NOMO-1 (cell line): ENCODE data around the gene KLHL17.
"Not testable (repeated sequence)": the region's sequence is repeated elsewhere in the genome, so short reads cannot be mapped to it uniquely, and the experiment has no call there.

Source experiments
- DNase-seq, 2 experiments: peaks; one replicate each; lab custom pipeline; 2025; ENCODE audit not compliant: unreplicated experiment in 2 of 2; lab: John Stamatoyannopoulos, UW

The KLHL17 gene

DNA sequence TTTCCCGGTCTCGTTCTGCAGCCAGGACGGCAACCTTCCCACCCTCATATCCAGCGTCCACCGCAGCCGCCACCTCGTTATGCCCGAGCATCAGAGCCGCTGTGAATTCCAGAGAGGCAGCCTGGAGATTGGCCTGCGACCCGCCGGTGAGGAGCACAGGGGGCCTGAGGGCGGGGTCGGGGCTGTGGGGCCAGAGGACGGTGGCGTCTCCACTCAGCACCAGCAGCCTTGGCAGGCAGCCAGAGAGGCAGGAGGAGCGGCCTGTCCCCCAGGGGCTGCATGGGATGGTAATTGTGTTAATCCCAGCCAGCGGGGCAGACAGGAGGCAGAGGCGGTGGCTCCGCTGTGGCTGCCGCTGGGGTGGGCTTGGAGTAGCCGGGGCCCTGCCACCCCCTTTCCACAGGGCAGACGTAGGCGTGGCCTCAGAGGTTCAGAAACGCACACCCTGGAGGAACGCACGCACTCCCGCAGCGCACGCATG, 24.6 kb upstream of the KLHL17 start:
- DNase-seq: no peak

DNA sequence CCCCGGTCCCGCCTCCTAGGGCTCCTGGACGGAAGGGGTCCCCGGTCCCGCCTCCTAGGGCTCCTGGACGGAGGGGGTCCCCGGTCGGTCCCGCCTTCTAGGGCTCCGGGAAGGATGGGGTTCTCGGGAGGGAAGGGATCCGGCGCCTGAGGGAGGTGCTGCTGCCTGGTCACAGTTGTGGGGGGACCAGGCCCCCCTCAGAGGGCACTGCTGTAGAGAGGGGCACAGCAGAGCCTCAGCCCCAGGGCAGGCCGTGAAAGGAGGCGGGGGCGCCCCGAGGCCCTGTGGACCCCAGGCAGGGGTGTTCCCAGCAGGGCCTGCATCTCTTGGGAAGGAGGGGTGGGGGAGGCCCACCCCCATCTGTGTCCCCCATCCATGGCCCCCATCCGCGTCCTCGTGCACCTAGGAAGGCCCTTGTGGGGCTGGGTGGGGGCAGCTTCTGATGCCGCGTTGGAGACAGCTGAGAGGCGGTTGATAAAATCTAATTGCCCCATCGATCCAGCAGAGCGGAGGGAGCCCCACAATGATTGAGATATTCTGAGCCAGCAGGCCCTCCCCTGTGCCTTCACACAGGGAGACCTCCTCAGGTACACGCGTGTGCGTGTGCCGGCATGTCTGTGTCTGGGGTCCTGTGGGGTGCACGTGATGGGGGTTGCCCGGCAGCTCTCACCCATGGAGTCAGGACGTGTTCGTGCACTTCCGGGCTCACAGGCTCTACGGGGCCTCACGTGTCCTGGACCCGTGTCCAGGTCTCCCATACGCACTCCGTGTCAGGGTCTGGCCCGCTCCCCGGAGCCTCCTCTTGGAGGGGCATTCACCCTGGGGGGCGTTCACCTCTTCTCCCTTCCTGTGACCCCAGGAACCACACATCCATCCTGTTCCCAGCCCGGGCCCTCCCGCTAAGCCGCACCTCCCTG, 23.8 kb upstream of the KLHL17 start:
- no peak for DNase-seq

DNA sequence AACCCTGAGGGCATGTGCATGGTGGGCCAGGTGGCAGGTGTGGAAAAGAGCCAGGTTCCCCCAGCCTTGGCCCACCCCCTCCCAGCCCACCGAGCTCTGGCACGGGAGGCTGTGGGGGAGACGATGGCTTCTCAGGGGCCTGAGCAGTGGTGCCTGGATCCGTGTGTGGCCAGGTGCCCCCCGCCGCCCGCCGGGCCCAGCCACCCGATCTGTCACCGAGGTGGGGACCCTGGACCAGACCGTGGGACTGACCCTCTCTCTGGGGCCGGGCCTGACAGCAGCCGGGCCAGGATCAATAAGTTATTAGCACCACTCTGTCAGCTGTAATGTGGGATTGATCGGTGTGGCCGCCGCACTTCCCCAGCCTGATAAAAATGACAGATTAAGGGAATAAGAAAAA, 22.9 kb upstream of the KLHL17 start:
- DNase-seq: no peak

DNA sequence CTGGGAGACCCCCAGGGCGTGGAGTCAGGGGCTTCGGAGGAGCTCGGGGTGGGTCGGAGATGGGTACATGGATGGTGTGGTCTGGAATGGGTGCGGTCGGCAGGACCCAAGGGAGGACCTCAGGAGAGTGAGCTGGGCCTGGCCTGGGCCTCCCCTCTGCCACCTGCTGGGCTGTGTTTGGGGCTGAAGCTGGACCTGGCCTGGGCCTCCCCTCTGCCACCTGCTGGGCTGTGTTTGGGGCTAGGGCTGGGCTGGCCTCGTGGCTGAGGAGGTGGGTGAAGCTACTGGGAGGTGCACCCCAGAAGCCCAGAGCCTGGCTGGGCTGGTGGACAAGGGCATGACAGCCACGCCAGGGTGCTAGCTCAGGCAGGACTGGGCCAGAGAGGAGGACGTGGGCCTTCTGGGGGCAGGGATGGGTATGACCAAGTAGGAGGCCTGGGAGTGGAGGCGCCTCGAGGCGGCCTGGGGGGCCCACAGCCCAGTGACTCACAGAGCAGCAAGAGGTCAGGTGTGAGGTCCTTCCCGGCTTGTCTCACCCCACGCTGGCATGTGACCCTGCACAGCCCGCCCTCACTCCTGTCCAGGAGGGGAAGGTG, 22.2 kb upstream of the KLHL17 start:
- peak in 1 of 2 experiments; percentile 35 for DNase-seq

DNA sequence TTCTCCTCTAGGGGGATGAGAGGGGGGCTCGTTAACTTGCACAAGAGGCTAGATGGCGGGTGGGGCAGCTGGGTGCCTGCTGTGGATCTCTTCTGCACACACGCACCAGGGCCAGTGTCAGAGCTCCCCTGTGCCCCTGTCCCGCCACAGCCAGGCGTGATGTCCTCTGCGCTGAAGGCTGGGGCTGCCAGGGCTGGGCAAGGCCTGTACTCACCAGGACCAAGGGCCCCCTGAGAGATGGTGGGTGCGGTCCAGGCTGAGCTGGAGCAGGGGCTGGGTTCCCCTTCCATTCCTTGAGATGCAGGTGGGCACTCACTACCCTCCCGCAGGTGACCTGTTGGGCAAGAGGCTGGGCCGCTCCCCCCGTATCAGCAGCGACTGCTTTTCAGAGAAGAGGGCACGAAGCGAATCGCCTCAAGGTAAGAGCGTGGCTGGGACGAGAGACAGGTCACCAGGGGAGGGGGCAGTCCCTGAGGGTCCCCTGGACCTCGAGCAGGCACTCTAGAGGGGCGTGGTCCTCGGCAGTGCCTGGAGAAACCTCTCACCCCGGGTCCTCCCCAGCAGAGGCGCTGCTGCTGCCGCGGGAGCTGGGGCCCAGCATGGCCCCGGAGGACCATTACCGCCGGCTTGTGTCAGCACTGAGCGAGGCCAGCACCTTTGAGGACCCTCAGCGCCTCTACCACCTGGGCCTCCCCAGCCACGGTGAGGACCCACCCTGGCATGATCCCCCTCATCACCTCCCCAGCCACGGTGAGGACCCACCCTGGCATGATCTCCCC, 21.5 kb upstream of the KLHL17 start:
- no peak for DNase-seq

DNA sequence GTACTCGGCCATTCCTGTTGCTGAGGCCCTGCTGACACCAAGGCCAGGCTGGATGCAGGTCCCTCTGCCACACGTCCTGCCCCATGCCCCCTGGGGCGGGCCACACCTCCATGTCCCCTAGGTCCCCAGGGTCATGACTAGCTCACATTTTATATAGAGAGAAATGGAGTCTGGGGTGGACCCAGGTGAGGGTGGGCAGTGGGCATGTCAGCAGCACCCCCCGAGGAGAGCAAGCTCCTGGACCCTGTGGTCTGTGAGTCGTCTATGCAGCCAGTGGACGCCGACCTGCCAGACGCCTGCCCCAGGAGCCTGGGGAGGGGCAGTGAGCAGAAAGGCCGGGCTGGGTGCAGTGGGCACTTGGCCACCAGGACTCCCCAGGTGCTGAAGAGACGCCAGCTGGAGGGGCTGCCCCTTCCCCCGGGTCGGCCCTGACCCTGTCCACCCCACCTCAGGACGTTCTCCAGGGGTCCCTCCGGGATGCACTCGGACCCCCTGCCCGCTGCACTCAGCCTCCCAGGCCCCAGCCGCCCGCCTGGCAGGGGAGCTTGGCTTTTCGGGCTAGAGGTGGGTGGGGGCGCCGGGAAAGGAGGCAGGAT, 20.8 kb upstream of the KLHL17 start:
- DNase-seq: no peak

DNA sequence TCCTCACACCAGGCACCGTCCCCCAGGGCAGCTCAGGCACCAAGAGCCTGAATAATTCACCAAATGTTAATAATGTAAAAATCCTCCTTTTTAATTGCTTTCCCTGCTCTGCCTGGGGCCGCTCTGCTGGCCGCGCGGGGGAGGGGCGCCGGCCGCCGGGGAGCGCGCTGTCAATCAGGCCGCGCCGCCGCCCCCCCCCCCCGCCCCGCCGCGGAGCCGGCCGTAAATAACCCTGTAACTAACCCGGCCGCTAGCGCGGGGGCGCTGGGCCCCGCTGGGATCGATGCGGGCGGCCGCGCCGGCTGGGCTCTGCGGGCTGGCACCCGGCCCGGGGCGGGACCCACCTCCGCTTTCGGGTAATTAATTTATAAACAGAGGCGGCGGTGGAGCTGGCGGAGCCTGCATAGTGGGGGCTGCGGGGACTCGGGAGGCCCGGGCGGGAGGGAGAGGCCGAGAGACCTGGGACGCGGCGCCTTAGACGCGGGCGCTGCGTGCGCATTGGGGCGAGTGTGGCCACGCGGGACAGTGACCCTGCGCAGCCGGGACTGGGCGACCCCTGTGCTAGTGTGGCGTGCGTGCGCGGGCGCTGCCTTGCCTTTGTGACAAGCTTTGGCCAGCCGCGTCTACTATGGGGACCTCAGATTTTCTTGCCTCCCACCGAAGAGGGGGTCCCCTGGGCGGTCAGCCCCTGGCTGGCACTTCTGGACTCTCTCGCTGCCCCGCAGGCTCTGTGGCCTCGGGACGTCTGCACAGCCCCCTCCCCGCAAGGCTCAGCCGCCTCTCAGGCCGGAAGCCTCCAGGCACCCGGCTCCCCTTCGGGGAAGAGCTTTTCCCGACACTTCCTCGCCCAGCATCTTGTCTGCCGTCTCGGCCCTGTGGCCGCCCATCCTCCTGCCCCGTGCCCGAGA, 20.0 kb upstream of the KLHL17 start:
- peak; percentile 24 to 57 for DNase-seq

DNA sequence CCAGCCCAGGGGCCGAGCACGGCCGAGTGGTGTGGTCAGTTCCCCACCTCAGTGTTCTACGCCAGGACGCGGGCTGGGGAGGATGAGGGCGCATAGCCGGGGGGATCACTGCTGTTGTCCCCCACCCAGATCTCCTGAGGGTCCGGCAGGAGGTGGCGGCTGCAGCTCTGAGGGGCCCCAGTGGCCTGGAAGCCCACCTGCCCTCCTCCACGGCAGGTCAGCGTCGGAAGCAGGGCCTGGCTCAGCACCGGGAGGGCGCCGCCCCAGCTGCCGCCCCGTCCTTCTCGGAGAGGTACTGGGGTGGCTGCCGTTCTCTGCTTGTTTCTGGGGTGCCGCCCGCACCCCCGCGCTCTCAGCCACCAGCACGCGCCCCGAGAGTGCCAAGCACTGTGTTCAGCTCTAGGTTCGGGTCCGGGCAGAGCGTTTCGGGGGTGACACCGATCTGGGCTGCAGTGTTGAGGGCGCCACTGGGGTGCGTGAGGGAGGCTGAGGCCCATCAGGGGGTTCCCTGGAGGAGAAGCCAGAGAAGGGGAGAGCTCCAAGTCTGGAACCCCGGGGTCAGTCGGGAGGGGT, 19.3 kb upstream of the KLHL17 start:
- DNase-seq: no peak

DNA sequence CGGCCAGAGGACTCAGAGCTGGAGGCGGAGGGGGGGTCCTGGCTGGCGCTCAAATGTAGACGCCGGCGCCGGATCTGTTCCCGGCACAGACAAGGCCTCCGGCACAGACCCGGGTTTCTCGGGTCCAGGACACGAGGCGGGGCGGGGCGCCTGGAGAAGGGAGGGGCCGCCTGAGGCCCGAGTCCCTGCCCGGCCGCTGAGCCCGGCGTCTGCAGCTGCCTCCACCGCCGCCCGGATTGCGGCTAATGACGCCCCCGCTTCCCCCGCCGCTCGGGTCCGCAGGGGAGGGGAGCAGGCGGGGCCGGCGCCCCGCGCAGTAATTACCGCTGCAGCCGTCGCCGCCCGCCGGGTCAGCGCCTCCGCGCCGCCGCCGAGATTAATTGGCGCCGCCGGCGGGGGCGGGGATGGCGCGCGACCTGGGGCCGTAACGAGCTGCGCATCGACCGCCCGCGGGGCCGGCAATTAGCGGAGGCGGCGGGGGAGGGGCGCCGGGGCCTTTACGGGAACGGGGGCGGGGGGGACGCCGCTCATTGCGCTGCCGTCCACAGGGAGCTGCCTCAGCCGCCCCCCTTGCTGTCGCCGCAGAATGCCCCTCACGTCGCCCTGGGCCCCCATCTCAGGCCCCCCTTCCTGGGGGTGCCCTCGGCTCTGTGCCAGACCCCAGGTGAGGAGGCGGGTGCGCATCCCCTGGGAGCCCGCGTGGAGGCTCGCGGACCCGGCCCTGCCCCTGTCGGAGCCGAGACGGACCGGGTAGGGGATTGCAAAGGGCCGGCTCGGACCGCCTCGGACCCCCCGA, 18.6 kb upstream of the KLHL17 start:
- peak; percentile 25 to 33 for DNase-seq

DNA sequence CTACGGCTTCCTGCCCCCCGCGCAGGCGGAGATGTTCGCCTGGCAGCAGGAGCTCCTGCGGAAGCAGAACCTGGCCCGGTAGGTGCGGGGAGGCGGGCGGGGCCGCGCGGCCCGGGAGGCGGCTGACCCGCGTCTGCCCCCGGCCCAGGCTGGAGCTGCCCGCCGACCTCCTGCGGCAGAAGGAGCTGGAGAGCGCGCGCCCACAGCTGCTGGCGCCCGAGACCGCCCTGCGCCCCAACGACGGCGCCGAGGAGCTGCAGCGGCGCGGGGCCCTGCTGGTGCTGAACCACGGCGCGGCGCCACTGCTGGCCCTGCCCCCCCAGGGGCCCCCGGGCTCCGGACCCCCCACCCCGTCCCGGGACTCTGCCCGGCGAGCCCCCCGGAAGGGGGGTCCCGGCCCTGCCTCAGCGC, 18.0 kb upstream of the KLHL17 start:
- peak in 1 of 2 experiments; percentile 10 for DNase-seq

DNA sequence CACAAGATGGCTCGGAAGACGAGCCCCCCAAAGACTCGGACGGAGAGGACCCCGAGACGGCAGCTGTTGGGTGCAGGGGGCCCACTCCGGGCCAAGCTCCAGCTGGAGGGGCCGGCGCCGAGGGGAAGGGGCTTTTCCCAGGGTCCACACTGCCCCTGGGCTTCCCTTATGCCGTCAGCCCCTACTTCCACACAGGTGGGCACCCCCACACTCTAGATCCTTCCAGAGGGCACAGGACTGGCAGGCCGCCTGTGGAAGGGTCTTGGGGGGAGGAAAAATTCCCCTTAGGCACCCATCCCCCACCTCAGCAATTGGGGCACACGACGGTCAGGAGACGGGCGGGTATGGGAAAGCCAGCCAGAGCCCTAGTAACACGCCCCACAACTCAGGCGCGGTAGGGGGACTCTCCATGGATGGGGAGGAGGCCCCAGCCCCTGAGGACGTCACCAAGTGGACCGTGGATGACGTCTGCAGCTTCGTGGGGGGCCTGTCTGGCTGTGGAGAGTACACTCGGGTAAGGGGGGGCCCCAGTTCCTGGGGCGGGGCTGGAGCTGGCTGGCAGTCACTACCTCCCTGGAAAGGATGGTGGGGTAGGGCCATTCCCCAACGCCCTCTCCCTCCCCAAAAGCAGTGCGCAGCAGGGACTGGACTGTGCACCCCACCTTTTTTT, 17.4 kb upstream of the KLHL17 start:
- no peak for DNase-seq

DNA sequence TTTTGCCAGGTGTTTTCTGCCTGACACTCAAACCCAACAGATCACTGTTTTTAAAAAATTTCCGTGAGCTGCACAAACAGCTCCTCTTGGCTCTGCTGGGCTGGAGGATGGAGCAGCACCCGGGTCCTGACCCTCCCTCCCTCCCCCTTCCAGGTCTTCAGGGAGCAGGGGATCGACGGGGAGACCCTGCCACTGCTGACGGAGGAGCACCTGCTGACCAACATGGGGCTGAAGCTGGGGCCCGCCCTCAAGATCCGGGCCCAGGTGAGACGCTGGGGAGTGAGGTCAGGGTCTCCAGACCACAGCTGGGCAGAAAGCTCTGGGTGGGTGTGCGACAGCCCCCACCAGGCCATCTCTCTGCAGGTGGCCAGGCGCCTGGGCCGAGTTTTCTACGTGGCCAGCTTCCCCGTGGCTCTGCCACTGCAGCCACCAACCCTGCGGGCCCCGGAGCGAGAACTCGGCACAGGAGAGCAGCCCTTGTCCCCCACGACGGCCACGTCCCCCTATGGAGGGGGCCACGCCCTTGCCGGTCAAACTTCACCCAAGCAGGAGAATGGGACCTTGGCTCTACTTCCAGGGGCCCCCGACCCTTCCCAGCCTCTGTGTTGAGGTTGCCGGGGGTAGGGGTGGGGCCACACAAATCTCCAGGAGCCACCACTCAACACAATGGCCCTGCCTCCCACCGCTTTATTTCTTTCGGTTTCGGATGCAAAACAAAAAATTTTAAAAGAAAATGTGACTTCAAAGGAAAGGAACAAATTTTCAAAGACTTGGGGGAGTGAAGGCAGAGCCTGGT, 16.6 kb upstream of the KLHL17 start:
- DNase-seq: no peak

DNA sequence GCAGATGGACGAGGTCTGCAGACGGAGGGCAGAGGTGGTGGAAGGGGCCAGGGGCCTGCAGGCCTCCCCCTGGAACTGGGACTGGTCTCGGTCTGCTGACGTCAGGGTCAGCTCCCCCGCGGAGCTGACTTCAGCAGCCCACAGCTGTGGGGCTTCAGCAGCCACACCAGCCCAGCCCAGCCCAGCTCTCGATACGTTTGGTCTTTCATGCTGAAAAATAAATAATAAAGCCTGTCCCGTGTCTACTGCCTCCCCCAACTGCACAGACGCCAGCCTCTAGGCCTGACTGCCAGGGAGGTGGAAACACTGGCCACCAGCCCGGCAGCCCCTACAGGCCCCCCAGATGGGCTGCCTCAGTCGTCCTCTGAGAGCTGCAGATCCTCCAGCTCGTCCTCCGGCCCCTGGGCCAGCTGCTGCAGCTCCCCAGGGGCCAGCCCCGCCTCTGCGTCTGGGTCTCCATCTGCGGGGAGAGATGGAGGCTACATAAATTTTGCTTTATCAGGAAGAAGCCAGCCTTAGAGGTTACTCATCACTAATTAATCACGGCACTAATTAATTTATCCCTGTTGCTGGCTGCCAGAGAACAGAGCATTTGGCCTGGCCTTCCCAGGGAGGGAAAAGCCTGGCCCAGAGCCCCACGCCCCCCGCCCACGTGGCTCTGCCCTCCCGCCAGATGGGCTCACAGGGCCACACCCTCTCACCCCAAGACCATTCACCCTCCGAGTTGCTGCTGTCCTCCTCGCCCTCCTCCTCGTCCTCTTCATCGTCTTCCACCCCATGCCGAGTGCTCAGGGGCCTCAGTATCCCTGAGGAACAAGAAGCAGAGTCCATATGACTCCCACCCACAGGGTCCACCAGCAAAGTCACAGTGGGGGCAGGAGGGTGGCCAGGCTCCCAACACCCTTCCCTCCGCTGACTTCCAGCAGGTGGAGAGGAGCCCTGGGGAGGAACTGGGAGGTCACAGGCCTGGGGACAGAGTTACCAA, 15.8 kb upstream of the KLHL17 start:
- DNase-seq: no peak

DNA sequence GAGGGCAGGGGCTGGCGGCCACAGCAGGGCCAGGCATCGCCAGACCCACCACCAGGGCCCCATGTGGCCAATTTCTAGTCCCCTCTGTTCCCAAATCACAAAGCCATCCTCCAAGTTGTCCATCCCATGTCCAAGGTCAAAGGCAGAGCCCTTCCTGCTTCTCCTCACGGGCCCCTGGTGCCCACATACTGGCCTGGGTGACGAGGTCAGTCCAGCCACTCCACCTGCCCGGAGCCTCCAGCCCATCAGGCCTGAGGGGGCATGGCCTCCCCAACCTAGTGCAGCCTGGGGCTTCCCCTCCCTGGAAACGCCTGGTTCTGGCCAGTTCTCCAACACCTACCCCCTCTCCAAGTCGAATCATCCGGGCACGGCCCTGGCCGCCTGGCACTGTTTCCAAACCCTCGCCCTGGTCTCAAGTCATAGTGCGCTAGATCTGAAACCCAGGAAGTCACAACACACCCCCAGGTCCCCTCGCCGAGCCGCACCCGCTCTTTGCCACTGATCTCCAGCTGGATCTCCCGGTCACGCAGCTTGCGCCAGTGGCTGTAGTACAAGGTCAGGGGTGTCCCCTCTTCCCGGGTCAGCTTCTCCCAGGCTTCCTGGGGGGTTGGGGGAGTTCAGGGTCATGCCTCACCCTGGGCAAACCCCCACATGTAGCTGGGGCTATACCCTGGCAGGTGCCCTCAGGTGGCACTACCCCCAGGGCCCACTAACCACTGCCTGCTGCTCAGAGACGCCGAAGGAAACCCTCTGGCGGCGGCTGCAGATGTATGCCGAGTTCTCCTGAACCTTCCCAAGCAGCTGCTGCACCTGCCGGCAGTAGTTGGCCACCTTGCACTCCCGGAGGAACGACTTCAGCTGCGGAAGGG, 14.5 kb upstream of the KLHL17 start:
- DNase-seq: no peak

DNA sequence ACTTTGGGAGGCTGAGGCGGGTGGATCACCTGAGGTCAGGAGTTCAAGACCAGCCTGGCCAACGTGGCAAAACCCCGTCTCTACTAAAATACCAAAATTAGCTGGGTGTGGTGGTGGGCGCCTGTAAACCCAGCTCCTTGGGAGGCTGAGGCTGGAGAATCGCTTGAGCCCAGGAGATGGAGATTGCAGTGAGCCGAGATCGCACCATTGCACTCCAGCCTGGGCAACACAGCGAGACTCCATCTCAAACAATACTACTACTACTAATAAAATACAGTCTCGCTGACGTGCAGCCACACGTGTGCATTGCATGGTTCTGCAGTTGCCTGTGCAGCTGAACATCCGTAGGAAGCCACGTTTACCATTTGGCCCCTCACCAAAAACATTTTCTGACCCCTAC, 13.6 kb upstream of the KLHL17 start:
- not testable (repeated sequence) for DNase-seq
